Endothelial cell of umbilical vein (primary cell): ENCODE data around the gene ELAC2.

ENCODE experiments used
- MYC ChIP-seq: IDR thresholded peaks from one replicate; pipeline ENCODE4 v1.6.1; 2011; ENCODE audit warnings: mild to moderate bottlenecking, low read depth, low read length
- POLR2AphosphoS5 ChIP-seq: IDR thresholded peaks from 2 replicates; pipeline ENCODE4 v1.6.1; 2012; ENCODE audit warnings: low read depth, mild to moderate bottlenecking, control low read depth, low read length, moderate library complexity; ENCODE audit not compliant: insufficient read depth
- TF ChIP-seq, protein P1 (sequence below), 2 donors: IDR thresholded peaks; 1 replicate in 1 of 2; 2 replicates in 1 of 2; pipeline ENCODE4 v1.5.1; 2011; ENCODE audit warnings: low read length in 2 of 2, mild to moderate bottlenecking in 2 of 2, moderate library complexity in 2 of 2, control low read depth in 1 of 2, inconsistent platforms in 1 of 2, low read depth in 1 of 2; ENCODE audit not compliant: insufficient read depth in 1 of 2; ENCODE audit errors: extremely low read depth in 1 of 2

DNA sequence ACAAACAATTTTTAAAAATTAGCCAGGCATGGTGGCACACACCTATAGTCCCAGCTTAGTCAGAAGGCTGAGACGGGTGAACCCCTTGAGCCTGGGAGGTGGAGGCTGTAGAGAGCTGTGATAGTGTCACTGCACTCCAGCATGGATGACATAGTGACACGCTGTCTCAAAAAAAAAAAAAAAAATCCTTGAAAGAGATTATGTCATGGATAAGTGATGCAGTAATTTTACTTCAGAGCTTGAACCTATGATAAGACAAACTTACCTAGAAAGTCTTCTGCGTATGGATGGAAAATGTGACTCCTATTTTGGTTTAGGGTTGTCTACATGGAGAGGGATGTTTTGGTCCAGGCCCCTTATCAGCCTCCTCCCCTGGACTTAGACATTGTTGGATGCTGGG is 51.8 kb downstream of the ELAC2 start:
- TF ChIP-seq POLR2AphosphoS5 (no peak), MYC (no peak)
- TF ChIP-seq, protein P1, sequence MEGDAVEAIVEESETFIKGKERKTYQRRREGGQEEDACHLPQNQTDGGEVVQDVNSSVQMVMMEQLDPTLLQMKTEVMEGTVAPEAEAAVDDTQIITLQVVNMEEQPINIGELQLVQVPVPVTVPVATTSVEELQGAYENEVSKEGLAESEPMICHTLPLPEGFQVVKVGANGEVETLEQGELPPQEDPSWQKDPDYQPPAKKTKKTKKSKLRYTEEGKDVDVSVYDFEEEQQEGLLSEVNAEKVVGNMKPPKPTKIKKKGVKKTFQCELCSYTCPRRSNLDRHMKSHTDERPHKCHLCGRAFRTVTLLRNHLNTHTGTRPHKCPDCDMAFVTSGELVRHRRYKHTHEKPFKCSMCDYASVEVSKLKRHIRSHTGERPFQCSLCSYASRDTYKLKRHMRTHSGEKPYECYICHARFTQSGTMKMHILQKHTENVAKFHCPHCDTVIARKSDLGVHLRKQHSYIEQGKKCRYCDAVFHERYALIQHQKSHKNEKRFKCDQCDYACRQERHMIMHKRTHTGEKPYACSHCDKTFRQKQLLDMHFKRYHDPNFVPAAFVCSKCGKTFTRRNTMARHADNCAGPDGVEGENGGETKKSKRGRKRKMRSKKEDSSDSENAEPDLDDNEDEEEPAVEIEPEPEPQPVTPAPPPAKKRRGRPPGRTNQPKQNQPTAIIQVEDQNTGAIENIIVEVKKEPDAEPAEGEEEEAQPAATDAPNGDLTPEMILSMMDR (IDR thresholded peaks at IDR 0.05; ENCODE audit: extremely low read depth in 1 of 2, insufficient read depth in 1 of 2, low read depth in 1 of 2, low read length in 2 of 2) = no peak
